ENCODE measurements around the gene SIRT7. TPM values are rescaled to one million over a fixed set of nuclear protein-coding genes. Genes with fewer than 3 reads are reported as not detected.
"Not testable (repeated sequence)": the region's sequence is repeated elsewhere in the genome, so short reads cannot be mapped to it uniquely, and the experiment has no call there.

The SIRT7 gene
- total RNA-seq, 3 donors from 2014 or later = 41.1 to 47.2 (median 46.3) TPM

- H3K9me3 Mint-ChIP-seq = no peaks in the 10 kb centered on the region
- no peaks in the 10 kb centered on the region for H3K36me3 Mint-ChIP-seq (ENCODE audit: insufficient read depth)
- DNase-seq (no peak), ATAC-seq (no peak)
- peak overlapping the region; percentile 13 for H3K4me3 Mint-ChIP-seq
- peaks cover 21% of the 10 kb centered on the region for H3K27me3 Mint-ChIP-seq (ENCODE audit: low read depth)
- H3K4me1 Mint-ChIP-seq (ENCODE audit: low read depth) = peaks cover 3% of the 10 kb centered on the region
These were observed 39.9 kb upstream of the SIRT7 start for GRCh38 chr17:81957691-81958432.

DNA sequence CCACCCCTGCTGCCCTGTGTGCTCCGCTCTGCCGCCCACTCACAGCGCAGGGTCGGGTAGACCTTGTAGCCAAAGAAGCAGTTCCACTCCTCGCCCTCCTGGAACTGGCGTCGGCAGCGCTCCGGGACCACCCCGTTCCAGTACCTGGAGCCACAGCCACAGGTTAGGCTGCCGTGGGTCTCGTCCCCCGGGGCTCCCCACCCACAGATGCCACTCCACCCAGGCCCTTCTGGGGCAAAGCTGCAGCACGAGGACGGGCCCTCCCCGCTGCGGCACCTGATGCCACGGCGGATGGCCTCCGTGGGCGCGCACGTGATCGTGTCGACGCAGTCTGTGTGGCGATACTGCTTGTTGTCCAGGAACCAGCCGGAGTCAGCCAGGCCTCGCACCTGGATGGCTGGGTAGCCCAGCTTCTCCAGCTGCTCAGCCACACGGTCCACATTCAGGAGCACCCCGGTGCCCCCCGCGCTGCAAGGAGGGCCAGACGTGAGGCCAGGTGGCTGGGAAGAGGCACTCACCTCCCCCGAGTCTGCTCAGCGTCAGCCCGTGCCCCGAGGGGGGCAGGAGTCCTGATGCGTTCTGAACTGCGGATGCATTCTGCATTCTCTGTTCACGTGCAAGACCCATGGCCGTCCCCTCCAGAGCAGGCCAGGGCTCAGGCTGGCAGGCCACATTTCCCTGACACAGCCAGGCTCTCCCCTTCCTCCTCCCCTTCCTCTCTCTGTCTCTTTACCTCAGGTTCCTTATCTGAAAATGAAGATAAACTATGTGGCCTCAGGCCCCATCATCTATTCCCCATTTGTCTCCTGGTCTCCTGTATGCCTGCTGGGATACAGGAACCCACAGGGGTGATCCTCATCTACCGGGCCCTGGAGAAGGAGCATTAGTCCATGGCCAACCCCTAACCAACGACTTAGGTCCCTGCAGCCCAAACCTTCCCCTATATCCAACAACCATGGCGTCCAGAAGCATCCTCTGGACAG is 38.9 kb upstream of the SIRT7 start:
- no peaks in the 10 kb centered on the region for H3K9me3 Mint-ChIP-seq
- ATAC-seq = no peak
- no peak for DNase-seq
- H3K4me3 Mint-ChIP-seq = peak overlapping the region; percentile 13
- H3K36me3 Mint-ChIP-seq (ENCODE audit: insufficient read depth) = no peaks in the 10 kb centered on the region
- peaks cover 16% of the 10 kb centered on the region for H3K27me3 Mint-ChIP-seq (ENCODE audit: low read depth)
- H3K4me1 Mint-ChIP-seq (ENCODE audit: low read depth) = peaks cover 3% of the 10 kb centered on the region

DNA sequence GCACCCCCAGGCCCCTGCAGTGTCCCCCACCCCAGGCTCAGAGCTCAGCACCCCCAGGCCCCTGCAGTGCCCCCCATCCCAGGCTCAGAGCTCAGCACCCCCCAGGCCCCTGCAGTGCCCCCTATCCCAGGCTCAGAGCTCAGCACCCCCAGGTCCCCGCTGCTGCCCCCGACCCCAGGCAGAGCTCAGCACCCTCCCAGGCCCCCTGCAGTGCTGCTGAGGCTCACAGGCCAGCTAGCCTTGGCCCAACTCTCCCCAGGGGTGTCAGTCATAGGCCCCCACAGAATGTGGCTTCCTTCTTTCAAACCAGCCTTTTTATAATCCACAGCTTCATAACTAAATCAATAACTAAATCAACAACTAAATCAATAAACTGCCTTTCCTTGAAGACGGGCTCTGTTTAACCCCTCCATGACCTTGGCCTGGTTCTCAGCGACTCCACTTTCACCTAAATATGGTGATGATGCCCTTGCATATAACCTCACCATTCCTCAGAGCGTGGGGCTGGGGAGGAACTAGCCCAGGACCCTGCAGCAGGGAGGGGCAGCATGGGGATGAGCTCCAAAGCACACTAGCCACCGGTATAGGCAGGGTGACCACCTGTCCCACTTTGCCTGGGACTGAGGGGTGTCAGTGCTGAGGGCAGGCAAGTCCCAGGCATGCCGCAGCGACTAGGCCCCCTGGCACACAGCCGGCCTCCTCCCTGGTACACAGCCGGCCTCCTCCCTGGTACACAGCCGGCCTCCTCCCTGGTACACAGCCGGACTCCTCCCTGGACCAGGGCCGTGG is 38.0 kb upstream of the SIRT7 start:
- Mint-ChIP-seq H3K4me1 (ENCODE audit: low read depth) (peaks cover 3% of the 10 kb centered on the region), H3K4me3 (no peak overlapping the region), H3K36me3 (ENCODE audit: insufficient read depth) (no peaks in the 10 kb centered on the region), H3K27me3 (ENCODE audit: low read depth) (peaks cover 16% of the 10 kb centered on the region), H3K9me3 (no peaks in the 10 kb centered on the region)
- ATAC-seq = no peak
- no peak for DNase-seq

DNA sequence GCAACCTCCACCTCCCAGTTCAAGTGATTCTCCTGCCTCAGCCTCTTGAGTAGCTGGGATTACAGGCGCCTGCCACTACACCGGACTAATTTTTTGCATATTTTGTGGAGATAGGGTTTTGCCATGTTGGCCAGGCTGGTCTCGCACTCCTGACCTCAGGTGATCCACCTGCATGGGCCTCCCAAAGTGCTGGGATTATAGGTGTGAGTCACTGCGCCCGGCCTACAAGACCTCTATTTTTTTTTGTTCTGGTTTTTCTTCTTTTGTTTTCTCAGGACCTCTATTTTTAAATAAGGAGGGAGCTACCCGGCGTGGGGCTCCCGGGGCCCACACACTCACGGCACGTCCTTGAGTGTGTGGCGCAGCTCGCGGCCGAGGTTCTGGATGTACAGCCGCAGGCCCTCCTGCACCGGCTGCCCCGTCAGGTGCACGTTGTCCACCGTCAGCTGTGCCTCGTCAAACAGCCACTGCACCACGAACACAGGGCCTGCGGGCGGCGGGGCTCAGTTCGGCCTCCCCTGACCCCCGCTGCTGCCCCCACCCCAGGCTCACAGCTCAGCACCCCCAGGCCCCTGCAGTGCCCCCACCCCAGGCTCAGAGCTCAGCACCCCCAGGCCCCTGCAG is 37.2 kb upstream of the SIRT7 start:
- Mint-ChIP-seq H3K36me3 (ENCODE audit: insufficient read depth) (no peaks in the 10 kb centered on the region), H3K4me1 (ENCODE audit: low read depth) (peaks cover 3% of the 10 kb centered on the region)
- ATAC-seq = no peak

GRCh38 chr17:81954131-81955057 is 36.4 kb upstream of the SIRT7 start:
- Mint-ChIP-seq H3K27me3 (ENCODE audit: low read depth) (peaks cover 14% of the 10 kb centered on the region), H3K9me3 (no peaks in the 10 kb centered on the region), H3K4me3 (no peak overlapping the region), H3K4me1 (ENCODE audit: low read depth) (peaks cover 3% of the 10 kb centered on the region), H3K36me3 (ENCODE audit: insufficient read depth) (no peaks in the 10 kb centered on the region)
- DNase-seq = no peak
- no peak for ATAC-seq

More for the DNA sequence above, 37.2 kb upstream of the SIRT7 start:
- no peaks in the 10 kb centered on the region for H3K9me3 Mint-ChIP-seq
- DNase-seq = no peak
- peaks cover 14% of the 10 kb centered on the region for H3K27me3 Mint-ChIP-seq (ENCODE audit: low read depth)
- no peak overlapping the region for H3K4me3 Mint-ChIP-seq

- not testable (repeated sequence) for H3K4me3 Mint-ChIP-seq; H3K4me1 Mint-ChIP-seq (ENCODE audit: low read depth); DNase-seq; H3K9me3 Mint-ChIP-seq; H3K27me3 Mint-ChIP-seq (ENCODE audit: low read depth); H3K36me3 Mint-ChIP-seq (ENCODE audit: insufficient read depth); ATAC-seq
These were observed 35.5 kb upstream of the SIRT7 start for GRCh38 chr17:81953443-81953842.

DNA sequence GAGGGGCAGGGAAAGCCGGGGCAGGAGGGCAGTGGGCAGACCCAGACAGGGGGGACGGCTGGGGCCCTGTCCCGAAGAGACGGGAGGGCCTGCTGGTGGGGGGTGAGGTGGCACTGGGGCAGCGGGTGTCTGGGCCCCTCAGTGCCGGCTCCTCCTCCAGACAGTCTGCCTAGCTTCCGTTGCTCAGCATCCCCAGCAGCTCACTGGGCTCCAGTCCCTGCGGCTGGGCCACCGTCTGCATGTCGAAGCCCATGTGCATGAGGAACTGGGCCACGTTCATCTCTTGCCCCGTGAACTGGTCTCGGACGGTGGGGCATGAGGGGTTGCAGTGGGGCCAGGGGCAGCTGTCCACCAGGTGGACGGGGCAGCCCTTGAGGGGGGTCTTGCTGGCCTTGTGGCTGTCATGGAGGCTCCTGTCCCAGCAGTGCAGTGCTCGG is 34.8 kb upstream of the SIRT7 start:
- Mint-ChIP-seq H3K4me3 (no peak overlapping the region), H3K4me1 (ENCODE audit: low read depth) (no peaks in the 10 kb centered on the region), H3K9me3 (no peaks in the 10 kb centered on the region), H3K27me3 (ENCODE audit: low read depth) (peaks cover 4% of the 10 kb centered on the region), H3K36me3 (ENCODE audit: insufficient read depth) (no peaks in the 10 kb centered on the region)
- ATAC-seq = no peak
- no peak for DNase-seq

DNA sequence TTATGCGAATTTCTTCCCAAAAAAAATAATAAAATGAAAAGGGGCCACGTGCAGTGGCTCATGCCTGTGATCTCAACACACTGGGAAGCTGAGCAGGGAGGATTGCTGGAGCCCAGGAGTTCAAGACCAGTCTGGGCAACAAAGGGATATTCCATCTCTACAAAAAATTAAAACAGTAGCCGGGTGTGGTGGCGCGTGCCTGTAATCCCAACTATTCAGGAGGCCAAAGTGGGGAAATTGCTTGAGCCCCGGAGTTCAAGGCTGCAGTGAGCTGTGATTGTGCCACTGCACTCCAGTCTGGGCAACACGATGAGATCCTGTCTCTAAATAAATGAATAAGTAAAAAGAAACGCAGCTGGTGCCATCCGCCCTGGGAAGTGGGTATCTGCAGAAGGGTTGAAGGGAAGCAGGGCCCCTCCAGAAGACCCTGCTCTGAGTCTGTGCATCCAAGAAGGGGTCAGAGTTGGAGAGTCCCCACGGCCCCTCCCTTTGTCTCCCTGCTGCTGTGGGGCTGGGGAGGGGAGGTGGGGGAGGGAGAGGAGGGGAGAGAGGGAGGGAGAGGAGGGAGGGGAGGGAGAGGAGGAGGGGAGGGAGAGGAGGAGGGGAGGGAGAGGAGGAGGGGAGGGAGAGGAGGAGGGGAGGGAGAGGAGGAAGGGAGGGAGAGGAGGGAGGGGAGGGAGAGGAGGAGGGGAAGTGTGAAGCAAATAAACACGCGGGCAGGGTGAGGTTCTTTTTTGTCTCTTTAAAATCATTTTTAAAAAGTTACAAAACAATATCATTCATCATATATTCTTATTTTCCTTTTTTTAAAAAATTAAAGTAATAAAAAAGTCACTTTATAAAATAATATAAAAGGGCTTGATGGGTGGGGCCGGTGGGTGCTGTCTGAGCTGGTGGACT is 34.1 kb upstream of the SIRT7 start:
- Mint-ChIP-seq H3K4me3 (no peak overlapping the region), H3K9me3 (no peaks in the 10 kb centered on the region), H3K27me3 (ENCODE audit: low read depth) (no peaks in the 10 kb centered on the region), H3K36me3 (ENCODE audit: insufficient read depth) (no peaks in the 10 kb centered on the region), H3K4me1 (ENCODE audit: low read depth) (no peaks in the 10 kb centered on the region)
- no peak for ATAC-seq
- no peak for DNase-seq

DNA sequence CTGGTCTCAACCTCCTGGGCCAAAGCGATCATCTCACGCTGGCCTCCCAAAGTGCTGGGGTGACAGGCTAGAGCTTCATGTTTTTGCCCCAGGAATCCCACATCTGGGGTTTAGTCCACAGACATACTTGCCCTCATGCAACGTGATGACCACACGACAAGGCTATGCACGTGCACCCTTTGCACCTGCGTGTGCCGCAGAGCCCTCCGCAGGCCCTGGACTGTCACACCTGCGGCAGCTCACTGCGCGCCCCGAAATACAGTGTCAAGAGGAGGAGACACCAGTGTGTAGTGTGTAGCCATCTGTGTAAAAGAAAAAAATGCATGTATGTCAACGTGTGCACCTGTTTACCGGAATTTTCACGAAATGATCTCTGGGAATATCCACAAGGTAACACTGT is 32.5 kb upstream of the SIRT7 start:
- H3K4me1 Mint-ChIP-seq (ENCODE audit: low read depth) = no peaks in the 10 kb centered on the region
- no peaks in the 10 kb centered on the region for H3K27me3 Mint-ChIP-seq (ENCODE audit: low read depth)
- no peaks in the 10 kb centered on the region for H3K9me3 Mint-ChIP-seq
- DNase-seq (no peak), ATAC-seq (no peak)
- H3K36me3 Mint-ChIP-seq (ENCODE audit: insufficient read depth) = no peaks in the 10 kb centered on the region
- H3K4me3 Mint-ChIP-seq = no peak overlapping the region

DNA sequence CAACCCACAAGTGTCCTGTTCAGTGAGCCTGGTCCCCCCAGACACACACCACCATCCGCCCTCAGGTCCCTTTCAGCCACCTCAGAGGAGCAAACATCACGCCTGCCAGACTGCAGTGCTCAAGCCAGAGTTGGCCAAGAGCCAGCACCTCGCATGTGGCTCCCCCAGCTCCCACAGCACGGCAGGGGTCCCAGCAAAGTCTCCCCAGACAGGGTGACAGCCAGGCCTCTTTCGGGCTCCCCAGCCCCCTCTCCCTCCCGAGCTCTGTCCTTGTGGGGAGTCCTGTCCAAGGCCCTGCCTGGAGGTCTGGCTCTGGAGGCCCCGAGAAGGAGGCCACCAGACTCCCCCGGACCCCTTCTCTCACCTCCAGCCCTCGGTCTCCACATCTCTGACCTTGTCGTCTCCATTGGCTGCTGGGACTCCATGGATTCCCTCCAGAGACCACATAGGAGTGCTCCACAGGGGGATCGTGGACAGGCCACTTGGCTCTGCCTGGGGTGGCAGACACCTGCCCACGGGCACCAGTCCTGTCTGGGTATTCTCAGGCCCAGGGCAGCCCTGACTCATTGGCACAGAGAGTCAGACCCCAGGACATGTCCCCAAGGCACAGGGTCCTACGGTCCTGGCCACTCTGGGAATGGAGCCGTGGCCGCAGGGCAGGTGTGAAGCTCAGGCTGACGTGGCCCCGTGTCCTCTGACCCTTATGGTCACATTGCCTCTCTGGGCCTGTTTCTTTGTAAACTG is 30.8 kb upstream of the SIRT7 start:
- no peaks in the 10 kb centered on the region for H3K4me1 Mint-ChIP-seq (ENCODE audit: low read depth)
- H3K9me3 Mint-ChIP-seq = no peaks in the 10 kb centered on the region
- H3K27me3 Mint-ChIP-seq (ENCODE audit: low read depth) = no peaks in the 10 kb centered on the region
- no peak overlapping the region for H3K4me3 Mint-ChIP-seq
- ATAC-seq (no peak), DNase-seq (no peak)
- no peaks in the 10 kb centered on the region for H3K36me3 Mint-ChIP-seq (ENCODE audit: insufficient read depth)

DNA sequence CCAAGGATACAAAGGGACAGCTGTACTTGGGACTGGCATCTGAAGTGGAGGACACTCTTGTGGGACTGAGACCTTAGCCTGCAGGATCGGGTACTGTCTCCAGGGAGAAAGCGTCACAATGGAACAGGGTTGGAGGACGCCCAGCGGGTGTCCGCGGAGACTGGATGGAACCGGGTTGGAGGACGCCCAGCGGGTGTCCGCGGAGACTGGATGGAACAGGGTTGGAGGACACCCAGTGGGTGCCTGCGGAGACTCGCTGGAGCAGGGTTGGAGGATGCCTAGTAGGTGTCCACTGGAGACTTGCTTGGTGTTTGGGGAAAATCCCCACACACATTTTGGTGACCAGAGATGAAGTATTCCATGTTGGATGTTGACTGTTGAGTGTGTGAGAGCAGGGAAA is 29.2 kb upstream of the SIRT7 start, which contains the start of gene MYADML2:
MYADML2 (minus strand) TSS at position 45 of the 400 bp plus-strand sequence. CDS start 5,492 bp downstream, outside the sequence.
- no peaks in the 10 kb centered on the region for H3K9me3 Mint-ChIP-seq
- H3K4me1 Mint-ChIP-seq (ENCODE audit: low read depth) = no peaks in the 10 kb centered on the region

GRCh38 chr17:81944858-81945257 is 26.9 kb upstream of the SIRT7 start:
- Mint-ChIP-seq H3K36me3 (ENCODE audit: insufficient read depth) (no peaks in the 10 kb centered on the region), H3K27me3 (ENCODE audit: low read depth) (peaks cover 2% of the 10 kb centered on the region), H3K9me3 (no peaks in the 10 kb centered on the region), H3K4me1 (ENCODE audit: low read depth) (no peaks in the 10 kb centered on the region), H3K4me3 (no peak overlapping the region)
- DNase-seq (no peak), ATAC-seq (no peak)

More for the DNA sequence above, 29.2 kb upstream of the SIRT7 start, which contains the start of gene MYADML2:
- ATAC-seq (no peak), DNase-seq (no peak)
- no peaks in the 10 kb centered on the region for H3K27me3 Mint-ChIP-seq (ENCODE audit: low read depth)
- no peaks in the 10 kb centered on the region for H3K36me3 Mint-ChIP-seq (ENCODE audit: insufficient read depth)
- no peak within 1 kb of the TSS for H3K4me3 Mint-ChIP-seq

Measured in activated T-cell treated with anti-CD3 and anti-CD28 coated beads, Interleukin-2, amount 50 U/mL, for 4 hours (primary cell).